Mesodermal cell (in vitro differentiated cells): Measurements from ENCODE around the gene APLP2.

Source experiments
- H3K27ac ChIP-seq: 2 replicates; pipeline ENCODE4 v1.7.0; 2013; ENCODE audit warnings: mild to moderate bottlenecking, low read depth, low read length, moderate library complexity; ENCODE audit not compliant: severe bottlenecking
- H3K36me3 ChIP-seq: 2 replicates; pipeline ENCODE4 v1.7.1; 2013; ENCODE audit warnings: mild to moderate bottlenecking, low read length, moderate library complexity; ENCODE audit not compliant: control insufficient read depth, insufficient read depth
- H3K4me1 ChIP-seq: one replicate; pipeline ENCODE4 v1.7.1; 2013; ENCODE audit warnings: mild to moderate bottlenecking, low read length; ENCODE audit not compliant: insufficient read depth, control insufficient read depth, poor library complexity, severe bottlenecking
- H3K4me3 ChIP-seq: 2 replicates; pipeline ENCODE4 v1.7.0; 2013; ENCODE audit warnings: low read length, control low read depth, mild to moderate bottlenecking; ENCODE audit not compliant: insufficient read depth, poor library complexity, severe bottlenecking; ENCODE audit errors: extremely low read depth
- H3K9me3 ChIP-seq: 2 replicates; pipeline ENCODE4 v1.7.1; 2013; ENCODE audit warnings: mild to moderate bottlenecking, low read length, moderate library complexity; ENCODE audit not compliant: control insufficient read depth
- WGBS, 2 experiments: methylation state at CpG; one replicate each; pipeline ENCODE4 v1.1.5; 2013; ENCODE audit warnings: missing lambda C conversion rate in 2 of 2; ENCODE audit not compliant: insufficient coverage in 2 of 2; 5-methylcytosine and 5-hydroxymethylcytosine counted together

The APLP2 gene

DNA sequence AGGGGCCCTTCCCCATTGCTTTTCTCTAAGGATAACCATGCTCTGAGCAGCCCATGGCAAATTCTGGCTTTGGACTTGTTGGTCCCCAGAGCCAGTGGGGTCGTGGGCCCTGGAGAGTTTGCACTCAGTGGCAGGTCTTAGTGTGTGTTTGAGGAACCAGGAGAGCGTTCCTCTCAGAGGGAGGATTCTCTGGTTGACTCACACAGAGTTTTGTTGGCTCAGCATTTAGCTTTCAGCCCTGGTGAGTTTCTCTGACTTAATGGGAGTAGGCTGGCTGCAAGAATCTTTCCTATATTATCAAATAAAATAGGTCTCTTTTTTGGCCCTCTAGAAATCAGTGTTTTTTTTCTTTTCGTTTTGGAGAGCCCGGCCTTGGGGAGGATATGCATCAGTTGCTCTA, 110.8 kb downstream of the APLP2 start:
- no peaks in the 10 kb centered on the region for H3K4me1 ChIP-seq
- H3K4me3 ChIP-seq = no peak overlapping the region
- H3K27ac ChIP-seq = no peak overlapping the region
- H3K9me3 ChIP-seq = no peaks in the 10 kb centered on the region
- no peaks in the 10 kb centered on the region for H3K36me3 ChIP-seq
- 80 to 92% methylated on average over 2 of the region's 4 CpGs for WGBS, 2 experiments

GRCh38 chr11:130180896-130181294, 111.2 kb downstream of the APLP2 start:
- H3K4me1 ChIP-seq = no peaks in the 10 kb centered on the region
- H3K36me3 ChIP-seq = no peaks in the 10 kb centered on the region
- H3K4me3 ChIP-seq = no peak overlapping the region
- 92 to 100% methylated on average over 1 to 3 of the region's 8 CpGs for WGBS, 2 experiments
- H3K9me3 ChIP-seq = no peaks in the 10 kb centered on the region
- no peak overlapping the region for H3K27ac ChIP-seq

DNA sequence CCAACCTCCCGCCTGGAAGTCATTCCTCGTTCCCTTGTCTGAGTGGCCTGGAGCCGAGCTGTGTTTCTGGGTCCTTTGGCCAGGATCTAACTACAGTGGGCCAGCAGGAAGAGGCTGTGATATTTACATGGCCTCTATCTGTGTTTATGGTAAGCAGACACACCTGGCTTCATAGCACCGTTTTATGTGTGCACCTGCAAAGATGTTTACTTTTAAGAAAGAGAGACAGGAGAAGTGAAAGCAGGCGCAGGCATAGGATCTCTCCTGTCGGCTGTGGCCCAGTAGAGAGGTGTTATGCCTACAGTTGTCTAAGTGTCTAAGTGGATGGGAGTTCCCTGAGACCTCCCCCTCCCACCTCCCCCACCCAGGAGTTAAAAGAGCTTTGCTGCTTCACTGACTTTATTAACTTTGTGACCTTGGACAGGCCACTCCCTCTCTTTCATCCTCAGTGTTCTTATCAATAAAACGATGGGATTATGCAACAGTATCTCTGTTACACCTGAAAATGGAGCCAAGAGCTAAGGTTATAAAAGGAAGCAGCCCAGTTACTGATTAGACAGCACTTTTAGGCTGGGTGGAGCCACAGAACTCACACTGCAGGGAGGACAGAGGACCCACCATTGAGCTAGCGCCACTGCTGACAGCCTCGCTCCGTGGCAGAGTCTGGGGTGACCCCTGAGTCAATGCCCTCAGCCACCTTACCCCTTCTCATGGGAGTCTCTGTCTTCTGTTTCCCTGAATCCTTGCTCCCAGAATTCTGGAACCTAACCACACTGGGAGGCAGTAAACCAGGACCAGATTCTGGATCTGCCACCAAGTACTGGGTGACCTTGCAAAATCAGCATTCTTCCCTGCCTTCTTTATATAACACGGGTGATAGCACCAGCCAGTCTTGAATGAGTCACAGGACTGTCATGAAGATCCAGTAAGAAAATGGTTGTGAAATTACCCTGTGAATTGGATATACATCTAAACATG, 111.9 kb downstream of the APLP2 start:
- H3K4me1 ChIP-seq = no peaks in the 10 kb centered on the region
- H3K9me3 ChIP-seq = no peaks in the 10 kb centered on the region
- H3K27ac ChIP-seq = no peak overlapping the region
- no peak overlapping the region for H3K4me3 ChIP-seq
- WGBS, 2 experiments = 84 to 96% methylated on average over 6 of the region's 11 CpGs
- H3K36me3 ChIP-seq = no peaks in the 10 kb centered on the region

- no peaks in the 10 kb centered on the region for H3K4me1 ChIP-seq
- H3K4me3 ChIP-seq = no peak overlapping the region
- H3K9me3 ChIP-seq = no peaks in the 10 kb centered on the region
- H3K27ac ChIP-seq = no peak overlapping the region
- H3K36me3 ChIP-seq = no peaks in the 10 kb centered on the region
- 88 to 90% methylated on average over 9 of the region's 11 CpGs for WGBS, 2 experiments
Observed at GRCh38 chr11:130183878-130184610, 114.3 kb downstream of the APLP2 start.

- H3K4me1 ChIP-seq = no peaks in the 10 kb centered on the region
- H3K36me3 ChIP-seq = no peaks in the 10 kb centered on the region
- H3K27ac ChIP-seq = no peak overlapping the region
- no peaks in the 10 kb centered on the region for H3K9me3 ChIP-seq
- whole genome bisulfite sequencing, 2 experiments = 94% methylated on average over 8 to 13 of the region's 13 CpGs
- H3K4me3 ChIP-seq = no peak overlapping the region
Observed at GRCh38 chr11:130187096-130187495, 117.4 kb downstream of the APLP2 start.

DNA sequence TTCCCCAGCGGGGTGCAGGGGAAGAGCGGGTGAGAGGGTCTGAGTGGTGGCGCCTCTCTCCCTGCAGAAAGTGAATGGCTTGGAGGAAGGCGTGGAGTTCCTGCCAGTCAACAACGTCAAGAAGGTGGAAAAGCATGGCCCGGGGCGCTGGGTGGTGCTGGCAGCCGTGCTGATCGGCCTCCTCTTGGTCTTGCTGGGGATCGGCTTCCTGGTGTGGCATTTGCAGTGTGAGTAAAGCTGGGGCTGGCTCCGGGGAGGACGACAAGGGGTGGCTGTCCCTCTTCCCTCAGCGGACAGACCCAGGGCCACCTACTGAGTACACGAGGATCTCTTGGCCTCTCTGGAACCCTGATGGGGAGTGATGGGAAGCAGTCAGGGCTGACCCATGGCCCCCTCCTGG, 118.4 kb downstream of the APLP2 start:
- Histone ChIP-seq H3K27ac (no peak overlapping the region), H3K9me3 (no peaks in the 10 kb centered on the region), H3K4me3 (no peak overlapping the region), H3K4me1 (no peaks in the 10 kb centered on the region), H3K36me3 (no peaks in the 10 kb centered on the region)
- WGBS, 2 experiments = 90 to 91% methylated on average over 10 to 14 of the region's 14 CpGs

GRCh38 chr11:130188585-130189347, 119.1 kb downstream of the APLP2 start:
- 94 to 96% methylated on average over 16 to 17 of the region's 19 CpGs for WGBS, 2 experiments
- Histone ChIP-seq H3K4me1 (no peaks in the 10 kb centered on the region), H3K9me3 (no peaks in the 10 kb centered on the region), H3K36me3 (no peaks in the 10 kb centered on the region), H3K27ac (no peak overlapping the region), H3K4me3 (no peak overlapping the region)

- H3K4me1 ChIP-seq = no peaks in the 10 kb centered on the region
- H3K36me3 ChIP-seq = no peaks in the 10 kb centered on the region
- no peak overlapping the region for H3K27ac ChIP-seq
- no peaks in the 10 kb centered on the region for H3K9me3 ChIP-seq
- H3K4me3 ChIP-seq = no peak overlapping the region
- WGBS, 2 experiments = 96 to 97% methylated on average over 22 to 30 of the region's 32 CpGs
Observed at GRCh38 chr11:130189492-130190210, 120.0 kb downstream of the APLP2 start.

GRCh38 chr11:130190371-130190881, 120.7 kb downstream of the APLP2 start:
- Histone ChIP-seq H3K4me1 (no peaks in the 10 kb centered on the region), H3K36me3 (no peaks in the 10 kb centered on the region), H3K27ac (no peak overlapping the region), H3K9me3 (no peaks in the 10 kb centered on the region), H3K4me3 (no peak overlapping the region)
- 90 to 94% methylated on average over 20 to 29 of the region's 29 CpGs for whole genome bisulfite sequencing, 2 experiments

DNA sequence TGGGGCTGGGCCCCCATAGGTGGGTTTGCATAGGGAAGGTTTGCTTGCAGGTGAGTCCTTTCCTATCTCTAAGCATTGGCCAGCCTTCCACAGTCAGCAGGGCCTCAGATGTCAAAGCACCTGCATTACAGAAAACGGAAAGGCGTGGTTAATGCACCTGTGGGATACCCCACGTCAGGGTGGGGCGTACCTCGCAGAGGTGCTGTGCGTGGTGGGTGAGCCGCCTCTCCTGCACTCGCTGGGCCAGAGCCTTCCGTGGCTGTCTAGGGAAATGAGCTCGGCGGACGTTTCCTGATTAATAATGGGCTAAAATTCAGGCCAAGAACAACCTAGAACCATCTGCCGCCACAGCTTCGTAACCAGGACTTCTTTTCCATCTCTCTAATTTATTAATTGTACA, 122.2 kb downstream of the APLP2 start:
- 92 to 94% methylated on average over 9 to 12 of the region's 14 CpGs for WGBS, 2 experiments
- Histone ChIP-seq H3K4me1 (no peaks in the 10 kb centered on the region), H3K27ac (no peak overlapping the region), H3K4me3 (no peak overlapping the region), H3K9me3 (no peaks in the 10 kb centered on the region), H3K36me3 (no peaks in the 10 kb centered on the region)
